Spleen (tissue), 7 donors: ENCODE measurements around the gene GPHN.

Experiments
- CTCF ChIP-seq, 11 experiments: fragments of 200-600 bp in 7 of 11; fragments of 450-650 bp in 4 of 11; sonication (generic) in 4 of 11; IDR thresholded peaks in 8 of 11; conservative IDR thresholded peaks in 3 of 11; 1 replicate in 7 of 11; 2 replicates in 4 of 11; pipeline versions ENCODE4 v1.4.0 to v1.8.0; 2016 to 2021; ENCODE audit warnings: antibody characterized with exemption in 11 of 11, inconsistent platforms in 4 of 11, mild to moderate bottlenecking in 1 of 11
- POLR2A ChIP-seq, 3 donors: fragments of 450-650 bp; IDR thresholded peaks; one replicate each; pipeline ENCODE4 v1.5.1; 2017; ENCODE audit warnings: antibody characterized with exemption in 3 of 3, mild to moderate bottlenecking in 1 of 3
- donor health status: DM: no; HTN: no; CAD: no; lungs with moderate emphysema.
- donor health status: DM: no; HTN: no; CAD: no.
- donor health status: DM: no; HTN: no; CAD: no.

DNA sequence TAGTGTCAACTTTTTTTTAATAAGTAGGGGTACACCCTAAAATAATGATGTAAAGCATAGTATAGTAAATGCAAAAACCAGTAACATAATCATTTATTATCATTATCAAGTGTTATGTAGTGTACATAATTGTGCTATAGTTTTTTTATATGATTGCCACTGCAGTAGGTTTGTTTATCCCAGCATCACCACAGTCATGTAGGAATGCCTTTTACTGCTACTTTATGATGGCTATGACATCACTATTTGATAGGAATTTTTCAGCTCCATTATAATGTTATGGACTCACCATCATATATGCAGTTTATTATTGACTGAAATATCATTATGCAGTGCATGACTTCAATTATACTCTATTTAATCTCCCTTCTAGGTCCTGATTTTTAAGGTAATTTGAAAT, 121.6 kb downstream of the GPHN start:
- TF ChIP-seq CTCF (IDR thresholded peaks at IDR 0.05 in 8 of 11, conservative IDR thresholded peaks at IDR 0.05 in 3 of 11) = no peak
- TF ChIP-seq POLR2A (IDR thresholded peaks at IDR 0.05) = no peak
